IPS DF 4.7 (cell line): ENCODE data around the gene CADM2.
"Not testable (repeated sequence)": the region's sequence is repeated elsewhere in the genome, so short reads cannot be mapped to it uniquely, and the experiment has no call there.

Experiments used
- DNase-seq: peaks from one replicate; pipeline ENCODE4 v3.0.0-alpha.2; 2013; ENCODE audit warnings: low spot score; ENCODE audit errors: extremely low read depth

The CADM2 gene

GRCh38 chr3:85632921-85633320 is 674.1 kb downstream of the CADM2 start:
- no peak for DNase-seq

DNA sequence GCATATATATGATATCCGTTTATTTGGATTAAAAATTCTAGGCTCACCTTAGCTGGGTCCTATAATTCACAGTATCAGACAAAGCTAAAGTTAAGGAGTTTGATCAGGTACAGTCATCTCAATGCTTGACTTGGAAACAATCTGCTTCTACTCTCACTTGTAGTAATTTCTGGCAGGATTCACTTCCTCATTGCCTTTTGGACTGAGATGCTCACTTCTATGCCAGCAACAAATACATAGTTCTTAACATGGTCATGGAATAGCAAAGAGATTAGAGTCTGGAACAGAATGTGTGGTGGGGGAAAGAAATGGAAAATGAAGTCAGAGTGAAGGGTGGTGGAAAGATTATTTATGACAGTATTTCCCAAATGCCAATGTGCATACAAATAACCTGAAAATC is 693.6 kb downstream of the CADM2 start:
- no peak for DNase-seq

DNA sequence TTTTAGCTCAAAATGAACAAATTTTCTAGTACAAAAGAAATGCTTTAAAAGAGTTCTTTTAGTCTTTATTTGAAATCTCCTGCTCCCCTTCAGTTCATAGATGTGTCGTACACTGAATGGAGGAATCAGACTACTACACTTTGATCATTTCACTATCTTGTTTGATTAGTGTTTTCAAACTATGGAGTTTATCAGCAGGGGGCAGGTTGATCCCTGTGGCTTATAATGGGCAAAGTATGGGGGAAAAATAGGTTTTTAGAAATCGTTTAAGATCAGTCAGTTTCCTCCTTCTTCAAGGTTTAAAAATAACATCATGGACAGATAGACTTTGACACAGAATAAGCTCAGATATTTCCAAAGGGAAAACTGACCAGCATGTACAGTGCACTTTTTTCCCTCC is 701.7 kb downstream of the CADM2 start:
- DNase-seq = no peak

GRCh38 chr3:85662462-85662861 is 703.7 kb downstream of the CADM2 start:
- no peak for DNase-seq

DNA sequence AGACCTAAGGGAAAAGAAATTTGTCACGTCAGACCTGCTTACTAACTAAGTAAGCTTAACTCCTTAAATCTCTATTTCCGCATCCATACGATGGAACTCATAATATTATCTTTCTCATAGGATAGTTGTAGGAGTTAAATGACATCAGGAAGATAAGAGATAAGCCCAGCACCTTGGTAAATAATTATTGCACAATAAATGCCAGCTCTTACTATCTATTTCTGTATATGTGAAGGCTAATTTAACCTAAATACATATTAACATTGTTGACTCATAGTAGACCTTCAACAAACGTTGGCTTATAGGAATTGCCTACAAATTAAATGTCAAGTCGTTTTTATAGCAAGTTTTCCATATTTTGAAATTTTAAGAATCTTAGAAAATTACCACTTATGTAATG is 709.0 kb downstream of the CADM2 start:
- DNase-seq = no peak

- DNase-seq = no peak
Observed at GRCh38 chr3:85670634-85671205, 711.9 kb downstream of the CADM2 start.

DNA sequence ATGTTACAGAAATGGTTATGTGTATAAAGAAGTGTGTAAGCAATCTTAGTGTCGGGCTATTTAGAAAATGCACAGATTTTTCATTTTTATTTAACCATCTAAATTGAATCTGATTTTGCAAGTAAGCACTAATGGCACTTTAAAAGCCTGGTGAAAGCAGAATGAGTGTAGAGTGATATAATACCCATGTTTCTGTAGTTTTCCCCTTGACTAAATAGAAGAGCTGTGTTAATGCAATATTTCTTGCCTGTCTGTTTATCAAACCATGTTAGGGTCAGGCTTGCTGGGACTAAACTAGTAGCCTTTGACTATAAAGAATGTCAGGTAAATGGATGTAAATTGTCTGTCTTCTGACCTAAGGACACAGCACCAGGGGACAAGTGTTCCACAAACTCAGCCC is 714.0 kb downstream of the CADM2 start:
- no peak for DNase-seq

GRCh38 chr3:85678713-85679112 is 719.9 kb downstream of the CADM2 start:
- DNase-seq = no peak

DNA sequence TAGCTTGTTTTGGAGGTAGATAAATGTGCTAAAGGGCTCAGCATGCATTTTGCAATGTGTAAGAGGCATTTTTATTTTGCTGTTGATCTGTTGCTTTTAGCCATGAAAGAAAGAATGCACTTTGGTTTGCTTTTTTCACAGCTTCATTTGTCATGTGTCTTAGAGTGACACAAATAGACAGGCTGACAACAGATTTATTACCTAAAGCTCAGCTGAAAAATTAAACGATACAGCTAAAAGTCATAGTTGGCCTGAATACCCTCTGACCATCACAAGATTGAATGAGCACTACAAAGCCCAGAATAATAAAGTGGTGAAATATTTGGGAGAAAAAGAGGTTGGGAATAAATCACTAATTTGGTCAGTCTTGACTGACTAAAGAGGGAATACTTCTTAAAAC is 723.1 kb downstream of the CADM2 start:
- no peak for DNase-seq

- no peak for DNase-seq
Observed at GRCh38 chr3:85691196-85691595, 732.4 kb downstream of the CADM2 start.

DNA sequence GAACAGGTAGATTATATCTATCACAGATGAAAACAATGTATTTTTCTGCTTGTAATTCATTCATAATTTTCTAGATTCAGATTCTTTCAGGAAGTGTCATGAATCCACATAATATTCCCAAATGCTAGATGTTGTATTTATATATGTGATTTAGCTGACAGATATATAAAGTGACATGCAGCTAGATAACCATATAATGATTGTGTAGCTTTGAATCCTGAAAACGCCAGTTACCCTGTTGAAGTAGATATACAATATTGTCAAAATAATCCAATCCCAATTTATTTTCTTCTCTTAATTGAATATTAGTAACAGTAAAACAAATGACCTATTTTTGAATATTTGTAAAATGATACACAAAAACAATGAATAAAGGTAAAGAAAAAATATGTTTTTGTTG is 738.4 kb downstream of the CADM2 start:
- DNase-seq = no peak

DNA sequence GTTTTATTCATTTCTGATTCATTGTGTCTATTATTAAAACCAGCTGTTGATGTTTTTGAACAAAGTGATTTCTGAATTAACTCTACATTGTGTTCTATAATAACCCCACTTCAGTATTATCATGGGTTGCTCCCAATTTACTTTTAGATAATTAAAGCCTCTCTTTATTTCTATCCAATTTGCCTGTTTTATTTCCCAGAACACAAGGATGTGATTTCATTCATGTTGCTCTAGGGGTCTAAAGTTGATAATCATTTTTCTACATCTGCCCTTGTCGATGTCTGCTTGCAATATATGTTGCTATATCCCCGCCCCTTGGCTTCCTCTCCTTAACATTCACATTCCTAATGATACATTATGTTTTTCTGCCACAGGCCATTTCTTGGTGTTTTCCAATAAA is 747.3 kb downstream of the CADM2 start:
- DNase-seq = no peak

- not testable (repeated sequence) for DNase-seq
Observed at GRCh38 chr3:85708325-85708724, 749.5 kb downstream of the CADM2 start.

DNA sequence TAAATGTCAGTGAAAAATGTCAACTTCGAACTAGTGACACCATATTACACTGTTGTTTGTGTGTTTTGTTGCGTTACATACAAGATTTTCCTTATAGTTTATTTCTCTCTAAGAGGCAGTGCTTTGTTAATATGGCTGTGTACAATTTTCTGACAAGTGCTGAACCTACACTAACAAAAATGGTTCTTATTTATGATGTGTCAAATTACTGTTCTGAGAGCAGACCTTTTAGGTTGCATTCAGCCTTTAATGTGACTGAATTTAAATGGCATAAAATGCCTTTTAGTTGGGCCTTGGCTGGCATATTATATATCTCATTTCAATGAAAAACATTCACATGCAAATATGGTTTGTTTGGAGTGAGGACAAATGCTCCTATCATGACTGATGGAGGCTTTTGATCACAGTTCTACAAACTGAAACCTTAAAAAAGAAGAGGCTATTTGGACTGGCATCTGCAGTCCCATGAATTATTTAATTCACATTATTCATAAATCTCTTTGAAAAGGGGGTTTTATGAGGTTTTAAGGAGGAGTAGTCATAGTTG is 750.6 kb downstream of the CADM2 start:
- no peak for DNase-seq

GRCh38 chr3:85710490-85710889 is 751.7 kb downstream of the CADM2 start:
- DNase-seq = no peak

DNA sequence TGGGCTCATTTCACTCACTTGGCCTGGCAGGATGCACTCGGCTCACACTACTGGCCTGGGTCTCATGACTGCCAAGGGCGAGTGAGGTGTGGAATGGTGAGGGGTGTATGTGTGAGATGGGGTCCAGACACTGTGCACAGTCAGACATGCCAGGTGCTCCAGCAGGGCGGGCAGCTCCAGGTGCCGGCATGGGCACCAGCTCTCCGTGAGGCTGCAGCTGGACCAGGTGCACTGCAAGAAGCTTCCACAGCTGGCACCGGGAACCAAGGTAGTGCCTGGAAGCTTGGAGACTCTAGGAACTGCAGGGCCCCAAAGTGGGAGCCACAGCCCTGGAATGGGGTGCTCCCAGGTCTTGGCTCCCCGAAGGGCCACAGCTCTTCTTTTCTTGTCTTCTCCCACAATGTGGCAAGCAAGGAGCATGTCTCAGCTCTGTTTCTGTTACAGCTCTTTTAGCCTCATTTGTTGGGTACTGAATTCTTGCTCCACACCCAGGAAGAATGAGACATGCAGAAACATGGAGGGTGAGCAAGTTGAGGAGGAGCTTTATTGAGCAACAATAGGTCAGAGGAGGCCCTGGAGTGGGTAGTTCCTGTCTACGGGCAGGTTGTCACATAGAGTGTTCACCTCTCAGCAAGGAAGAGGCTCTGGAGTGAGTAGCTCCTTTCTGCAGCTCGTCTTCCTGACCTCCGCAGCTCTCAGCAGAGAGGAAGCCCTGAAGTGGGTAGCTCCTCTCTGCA is 762.8 kb downstream of the CADM2 start:
- no peak for DNase-seq

DNA sequence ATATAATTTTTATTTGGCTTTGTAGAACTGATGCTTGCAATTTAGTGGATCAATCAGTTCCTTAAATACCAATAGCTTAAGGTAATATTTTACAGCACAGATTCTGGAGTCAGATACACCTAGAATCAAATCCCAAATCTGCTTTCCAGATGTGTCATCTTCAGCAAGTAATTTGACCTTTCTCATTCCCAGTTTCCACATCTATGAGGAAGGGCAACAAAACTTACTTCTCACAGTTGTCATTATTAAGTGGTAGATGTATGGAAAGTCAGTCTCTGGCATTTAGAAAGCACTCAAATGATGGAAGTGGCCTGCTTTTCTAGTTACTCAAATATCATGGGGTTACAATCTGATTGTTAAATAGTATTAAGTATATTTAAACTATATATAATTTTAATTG is 767.0 kb downstream of the CADM2 start:
- DNase-seq = no peak

DNA sequence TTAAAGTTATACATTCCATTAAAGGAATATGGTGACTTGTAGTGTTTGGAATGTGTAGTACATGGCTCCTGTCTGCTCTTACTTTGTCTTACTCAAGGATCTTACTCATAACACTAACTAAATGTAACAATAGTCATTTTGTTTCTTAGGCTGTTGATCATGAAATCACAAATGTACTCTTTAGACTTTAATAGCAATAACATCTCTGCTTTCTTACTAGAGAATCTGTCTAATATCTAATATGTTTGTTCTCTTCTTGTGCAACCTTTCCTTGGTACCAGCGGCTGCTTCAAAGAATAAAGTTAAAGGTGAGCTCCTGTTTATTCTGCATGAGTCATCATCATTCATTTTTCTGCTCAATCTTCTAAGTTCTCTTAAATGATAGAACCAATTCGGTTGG is 767.5 kb downstream of the CADM2 start:
- no peak for DNase-seq

GRCh38 chr3:85737846-85738245 is 779.1 kb downstream of the CADM2 start:
- no peak for DNase-seq

- no peak for DNase-seq
Observed at GRCh38 chr3:85740561-85740960, 781.8 kb downstream of the CADM2 start.

DNA sequence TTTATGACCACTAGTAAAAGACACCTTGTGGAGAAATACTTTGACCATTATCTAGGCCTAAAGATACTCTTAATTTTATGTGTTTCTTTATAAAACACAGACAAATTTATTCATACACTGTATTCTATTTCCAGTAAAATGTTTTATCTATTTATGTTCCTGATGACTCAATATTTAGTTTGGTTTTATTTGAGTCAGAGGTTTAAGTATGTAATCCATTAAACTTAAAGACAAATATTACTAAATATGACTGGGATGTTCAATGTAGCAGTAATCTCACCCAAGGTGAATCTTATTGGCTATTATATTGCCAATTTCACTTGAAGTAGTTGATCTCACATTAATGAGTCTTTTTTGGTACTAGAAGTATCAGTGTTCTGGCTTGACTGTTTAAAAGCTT is 799.7 kb downstream of the CADM2 start:
- DNase-seq = no peak

- DNase-seq = no peak
Observed at GRCh38 chr3:85760342-85760741, 801.6 kb downstream of the CADM2 start.

GRCh38 chr3:85780806-85781205 is 822.0 kb downstream of the CADM2 start:
- DNase-seq = no peak
